SK-N-SH treated with all-trans-retinoic acid at 6 μM for 48 hours (cell line): Measurements from ENCODE around the gene XKR8.

ENCODE experiments used
- ARNTL ChIP-seq: fragments of 450-650 bp; formaldehyde crosslinking; IDR thresholded peaks from 2 replicates; pipeline ENCODE4 v1.5.0; 2020; ENCODE audit warnings: low read depth, mild to moderate bottlenecking, moderate library complexity, borderline replicate concordance
- CREB5 ChIP-seq: fragments of 250-450 bp; sonication (Bioruptor Pico); IDR thresholded peaks from 2 replicates; pipeline ENCODE4 v1.5.1; 2020; ENCODE audit warnings: low read depth, mild to moderate bottlenecking, moderate library complexity
- ESRRG ChIP-seq: fragments of 250-450 bp; sonication (Bioruptor Pico); IDR thresholded peaks from 2 replicates; pipeline ENCODE4 v1.6.1; 2021; ENCODE audit warnings: mild to moderate bottlenecking
- PATZ1 ChIP-seq: fragments of 250-450 bp; sonication (Bioruptor Pico); IDR thresholded peaks from 2 replicates; pipeline ENCODE4 v1.8.0; 2020; ENCODE audit warnings: mild to moderate bottlenecking, moderate library complexity, borderline replicate concordance
- PPARA ChIP-seq: fragments of 250-450 bp; sonication (Bioruptor Pico); IDR thresholded peaks from 2 replicates; pipeline ENCODE4 v1.5.0; 2020; ENCODE audit warnings: mild to moderate bottlenecking, borderline replicate concordance
- RARB ChIP-seq: fragments of 250-450 bp; sonication (Bioruptor Pico); IDR thresholded peaks from 2 replicates; pipeline ENCODE4 v1.8.0; 2021; ENCODE audit warnings: mild to moderate bottlenecking, moderate library complexity
- TCF4 ChIP-seq: fragments of 250-450 bp; sonication (Bioruptor Pico); IDR thresholded peaks from 2 replicates; pipeline ENCODE4 v1.8.0; 2021; ENCODE audit warnings: mild to moderate bottlenecking, moderate library complexity, borderline replicate concordance
- ZC3H10 ChIP-seq: fragments of 250-450 bp; sonication (Bioruptor Pico); IDR thresholded peaks from 2 replicates; pipeline ENCODE4 v1.5.1; 2021; ENCODE audit warnings: mild to moderate bottlenecking, moderate library complexity
- ZFP3 ChIP-seq: fragments of 250-450 bp; sonication (Bioruptor Pico); IDR thresholded peaks from 2 replicates; pipeline ENCODE4 v1.5.0; 2020; ENCODE audit warnings: mild to moderate bottlenecking, moderate library complexity
- ZFP30 ChIP-seq: fragments of 450-650 bp; formaldehyde crosslinking; IDR thresholded peaks from 2 replicates; pipeline ENCODE4 v1.5.0; 2022; ENCODE audit warnings: mild to moderate bottlenecking, moderate library complexity
- ZNF565 ChIP-seq: fragments of 450-650 bp; formaldehyde crosslinking; conservative IDR thresholded peaks from 2 replicates; pipeline ENCODE4 v1.5.0; 2020; ENCODE audit warnings: low read depth, mild to moderate bottlenecking, moderate library complexity

GRCh38 chr1:27941671-27942540 is 17.9 kb upstream of the XKR8 start:
- no peak for TF ChIP-seq PATZ1
- TF ChIP-seq PPARA (CRISPR knock-in tag), result no peak
- no peak for TF ChIP-seq ZC3H10 (CRISPR knock-in tag)
- TF ChIP-seq ESRRG, result no peak
- no peak for TF ChIP-seq ZFP3 (CRISPR knock-in tag)
- TF ChIP-seq RARB (CRISPR knock-in tag), result no peak
- no peak for TF ChIP-seq TCF4 (CRISPR knock-in tag)
- no peak for TF ChIP-seq ZFP30 (CRISPR knock-in tag)
- TF ChIP-seq ZNF565, result no peak
- no peak for TF ChIP-seq CREB5 (CRISPR knock-in tag)
- TF ChIP-seq ARNTL, result no peak
